Measurements from ENCODE around the gene PALLD. TPM values are rescaled to one million over a fixed set of nuclear protein-coding genes. Genes with fewer than 3 reads are reported as not detected.

The PALLD gene
- total RNA-seq, 4 donors from 2014 or later, result 58.5 to 164 (median 84.2) TPM

DNA sequence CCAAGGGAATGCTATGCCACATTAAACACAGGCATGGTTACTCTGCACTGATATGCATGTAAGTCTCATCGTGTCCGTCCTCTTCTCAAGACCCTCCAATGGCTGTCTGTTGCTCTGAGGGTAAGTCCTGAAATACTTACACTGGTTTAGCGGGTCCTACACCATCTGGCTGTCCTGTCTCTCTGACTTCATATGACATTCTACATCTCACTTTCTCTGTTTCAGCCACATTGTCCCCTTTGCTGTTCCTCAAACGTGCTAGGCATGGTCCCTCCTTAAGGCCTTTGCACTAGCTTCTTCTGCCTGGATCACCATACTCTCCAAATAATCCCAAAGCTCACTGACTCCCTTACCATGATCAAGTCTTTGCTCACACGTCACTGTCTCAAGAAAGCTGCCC, 131.4 kb downstream of the PALLD start:
- TF ChIP-seq, protein P1, sequence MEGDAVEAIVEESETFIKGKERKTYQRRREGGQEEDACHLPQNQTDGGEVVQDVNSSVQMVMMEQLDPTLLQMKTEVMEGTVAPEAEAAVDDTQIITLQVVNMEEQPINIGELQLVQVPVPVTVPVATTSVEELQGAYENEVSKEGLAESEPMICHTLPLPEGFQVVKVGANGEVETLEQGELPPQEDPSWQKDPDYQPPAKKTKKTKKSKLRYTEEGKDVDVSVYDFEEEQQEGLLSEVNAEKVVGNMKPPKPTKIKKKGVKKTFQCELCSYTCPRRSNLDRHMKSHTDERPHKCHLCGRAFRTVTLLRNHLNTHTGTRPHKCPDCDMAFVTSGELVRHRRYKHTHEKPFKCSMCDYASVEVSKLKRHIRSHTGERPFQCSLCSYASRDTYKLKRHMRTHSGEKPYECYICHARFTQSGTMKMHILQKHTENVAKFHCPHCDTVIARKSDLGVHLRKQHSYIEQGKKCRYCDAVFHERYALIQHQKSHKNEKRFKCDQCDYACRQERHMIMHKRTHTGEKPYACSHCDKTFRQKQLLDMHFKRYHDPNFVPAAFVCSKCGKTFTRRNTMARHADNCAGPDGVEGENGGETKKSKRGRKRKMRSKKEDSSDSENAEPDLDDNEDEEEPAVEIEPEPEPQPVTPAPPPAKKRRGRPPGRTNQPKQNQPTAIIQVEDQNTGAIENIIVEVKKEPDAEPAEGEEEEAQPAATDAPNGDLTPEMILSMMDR (IDR thresholded peaks at IDR 0.05), result no peak
- ATAC-seq (ENCODE audit: low FRiP score) (no peak), DNase-seq (ENCODE audit: low spot score) (no peak)

- ATAC-seq (ENCODE audit: low FRiP score), result no peak
- TF ChIP-seq, protein P1 (IDR thresholded peaks at IDR 0.05), result no peak
Observed at GRCh38 chr4:168629566-168629965, 132.7 kb downstream of the PALLD start.

DNA sequence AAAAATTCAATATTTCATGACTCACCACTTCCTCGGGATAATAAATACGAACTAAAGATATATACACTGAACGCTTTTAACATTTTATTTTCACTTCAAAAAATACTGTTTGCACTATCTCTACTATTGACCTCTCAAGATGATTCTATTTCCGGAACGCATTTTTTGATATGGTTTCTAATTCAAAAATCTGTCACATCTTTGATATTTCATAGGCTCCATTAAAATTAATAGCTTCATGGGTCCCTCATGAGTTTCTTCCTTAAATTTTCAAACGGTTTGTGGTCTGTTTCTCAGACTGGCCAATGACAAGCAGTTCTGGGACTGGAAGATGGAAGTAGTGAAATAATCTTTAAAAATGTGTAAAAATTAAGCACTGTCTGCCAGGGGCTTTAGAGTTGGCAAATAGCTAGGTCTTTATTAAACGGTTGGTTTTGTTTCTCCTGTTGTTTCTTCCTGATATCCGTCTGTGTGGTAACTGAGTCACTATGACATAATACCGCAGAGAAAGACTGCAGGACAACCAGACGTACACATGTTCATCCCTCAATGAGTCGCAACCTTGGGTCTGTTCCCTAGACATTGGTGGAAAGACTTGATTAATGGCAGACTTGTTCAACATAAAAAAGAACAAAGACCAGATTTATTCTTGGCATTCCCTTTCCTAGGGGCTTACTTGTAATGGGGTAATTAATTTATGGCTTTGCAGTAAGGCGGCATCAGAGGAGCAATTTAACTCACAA, 133.8 kb downstream of the PALLD start:
- TF ChIP-seq, protein P1 (IDR thresholded peaks at IDR 0.05), result no peak
- no peak for DNase-seq (ENCODE audit: low spot score)
- no peak for ATAC-seq (ENCODE audit: low FRiP score)

More at GRCh38 chr4:168629566-168629965, 132.7 kb downstream of the PALLD start:
- DNase-seq (ENCODE audit: low spot score), result no peak

GRCh38 chr4:168631241-168632162, 134.7 kb downstream of the PALLD start:
- TF ChIP-seq, protein P1 (IDR thresholded peaks at IDR 0.05), result peak in 1 of 3 donors; percentile 12
- DNase-seq (ENCODE audit: low spot score), result no peak
- peak; percentile 88 for ATAC-seq (ENCODE audit: low FRiP score)

DNA sequence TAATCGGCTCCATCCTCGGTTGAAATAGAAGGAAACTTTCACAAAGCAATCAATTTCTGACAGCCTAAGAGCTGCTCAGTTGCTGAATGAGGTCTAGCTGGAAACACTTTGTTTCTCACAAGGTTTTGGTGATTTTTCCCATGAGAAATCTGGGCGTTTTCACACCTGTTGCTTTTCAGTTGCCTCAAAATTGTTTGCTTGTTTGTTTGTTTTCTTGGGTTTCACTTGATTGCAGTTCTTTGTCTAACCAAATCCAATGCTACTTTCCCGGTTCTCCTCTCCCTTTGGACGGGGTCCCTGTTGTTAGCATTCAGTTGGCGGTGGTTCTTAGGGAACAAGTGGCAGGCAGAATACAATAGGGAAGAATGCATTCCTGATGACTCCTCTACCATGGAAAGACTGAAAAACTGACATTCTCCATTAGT, 135.5 kb downstream of the PALLD start:
- ATAC-seq (ENCODE audit: low FRiP score), result no peak
- TF ChIP-seq, protein P1 (IDR thresholded peaks at IDR 0.05), result no peak
- no peak for DNase-seq (ENCODE audit: low spot score)

- no peak for ATAC-seq (ENCODE audit: low FRiP score)
- DNase-seq (ENCODE audit: low spot score), result no peak
- TF ChIP-seq, protein P1 (IDR thresholded peaks at IDR 0.05), result no peak
Observed at GRCh38 chr4:168633064-168633463, 136.2 kb downstream of the PALLD start.
